Liver (tissue), 9 donors: ENCODE data around the gene CIAPIN1. TPM values are rescaled to one million over a fixed set of nuclear protein-coding genes. Genes with fewer than 3 reads are reported as not detected.

ENCODE experiments used
- DNase-seq: peaks from one replicate; pipeline ENCODE4 v3.0.0-alpha.2; 2017; ENCODE audit warnings: low spot score
- H3K27ac ChIP-seq, 2 donors: one replicate each; pipeline ENCODE4 v1.7.0; 2013; ENCODE audit warnings: inconsistent platforms in 2 of 2, low read length in 2 of 2, control low read depth in 1 of 2, low read depth in 1 of 2, mild to moderate bottlenecking in 1 of 2
- H3K27me3 ChIP-seq, 4 donors: one replicate each; pipeline versions ENCODE4 v1.6.1 to v1.7.0; 2013; ENCODE audit warnings: low read length in 3 of 4, inconsistent platforms in 1 of 4, mild to moderate bottlenecking in 1 of 4, moderate library complexity in 1 of 4; ENCODE audit not compliant: control insufficient read depth in 4 of 4, insufficient read depth in 4 of 4
- H3K36me3 ChIP-seq, 4 donors: one replicate each; pipeline versions ENCODE4 v1.6.1 to v1.7.0; 2013; ENCODE audit warnings: low read length in 3 of 4, mild to moderate bottlenecking in 3 of 4, low read depth in 1 of 4, moderate library complexity in 1 of 4; ENCODE audit not compliant: control insufficient read depth in 4 of 4, insufficient read depth in 3 of 4
- H3K4me1 ChIP-seq, 4 donors: one replicate each; pipeline versions ENCODE4 v1.6.1 to v1.7.0; 2013; ENCODE audit warnings: low read length in 3 of 4, mild to moderate bottlenecking in 3 of 4, moderate library complexity in 1 of 4; ENCODE audit not compliant: control insufficient read depth in 4 of 4, insufficient read depth in 4 of 4
- H3K4me3 ChIP-seq, 3 donors: one replicate each; pipeline versions ENCODE4 v1.6.1 to v1.7.0; 2013; ENCODE audit warnings: low read length in 3 of 3, control low read depth in 1 of 3, low read depth in 1 of 3, mild to moderate bottlenecking in 1 of 3
- H3K9ac ChIP-seq, 2 donors: one replicate each; pipeline ENCODE4 v1.7.0; 2013; ENCODE audit warnings: low read length in 2 of 2, mild to moderate bottlenecking in 2 of 2, moderate library complexity in 2 of 2, control low read depth in 1 of 2, low read depth in 1 of 2
- H3K9me3 ChIP-seq, 4 donors: one replicate each; pipeline versions ENCODE4 v1.6.1 to v1.7.0; 2013; ENCODE audit warnings: low read length in 3 of 4; ENCODE audit not compliant: control insufficient read depth in 4 of 4
- EGR1 ChIP-seq, 2 donors: IDR thresholded peaks; 2 replicates each; pipeline ENCODE4 v1.6.1; 2016 to 2018; ENCODE audit warnings: antibody characterized with exemption in 2 of 2, low read depth in 2 of 2
- FOXA1 ChIP-seq: IDR thresholded peaks from 2 replicates; pipeline ENCODE4 v1.6.1; 2016; ENCODE audit warnings: antibody characterized with exemption
- FOXA2 ChIP-seq: IDR thresholded peaks from 2 replicates; pipeline ENCODE4 v1.6.1; 2016; ENCODE audit warnings: antibody characterized with exemption
- GABPA ChIP-seq, 2 donors: IDR thresholded peaks in 1 of 2; conservative IDR thresholded peaks in 1 of 2; 2 replicates each; pipeline ENCODE4 v1.6.1; 2016; ENCODE audit warnings: antibody characterized with exemption in 2 of 2, mild to moderate bottlenecking in 1 of 2, moderate library complexity in 1 of 2
- HNF4A ChIP-seq, 2 donors: conservative IDR thresholded peaks; 2 replicates each; pipeline ENCODE4 v1.6.1; 2016; ENCODE audit warnings: antibody characterized with exemption in 2 of 2, mild to moderate bottlenecking in 2 of 2
- HNF4G ChIP-seq: IDR thresholded peaks from 2 replicates; pipeline ENCODE4 v1.6.1; 2016; ENCODE audit warnings: antibody characterized with exemption
- JUND ChIP-seq, 2 donors: IDR thresholded peaks; 2 replicates each; pipeline ENCODE4 v1.6.1; 2016; ENCODE audit warnings: antibody characterized with exemption in 2 of 2
- RAD21 ChIP-seq, 2 donors: IDR thresholded peaks; 2 replicates each; pipeline ENCODE4 v1.6.1; 2016; ENCODE audit warnings: antibody characterized with exemption in 2 of 2, mild to moderate bottlenecking in 2 of 2
- RXRA ChIP-seq, 2 donors: IDR thresholded peaks; 2 replicates each; pipeline ENCODE4 v1.6.1; 2017 to 2018; ENCODE audit warnings: antibody characterized with exemption in 2 of 2, mild to moderate bottlenecking in 1 of 2
- SP1 ChIP-seq: IDR thresholded peaks from 2 replicates; pipeline ENCODE4 v1.6.1; 2018; ENCODE audit warnings: antibody characterized with exemption, mild to moderate bottlenecking
- TAF1 ChIP-seq: conservative IDR thresholded peaks from 2 replicates; pipeline ENCODE4 v1.6.1; 2016; ENCODE audit warnings: antibody characterized with exemption, mild to moderate bottlenecking
- YY1 ChIP-seq: IDR thresholded peaks from 2 replicates; pipeline ENCODE4 v1.6.1; 2016; ENCODE audit warnings: antibody characterized with exemption, mild to moderate bottlenecking
- WGBS: extraction: QIAGEN DNeasy Blood & Tissue Kit; methylation state at CpG from one replicate; pipeline ENCODE4 v1.1.7; 2013; 5-methylcytosine and 5-hydroxymethylcytosine counted together
- polyA plus RNA-seq, 2 donors: library from polyadenylated mRNA; stranded (reverse) in 1 of 2; unstranded in 1 of 2; fragments of 200-250 nt in 1 of 2; fragments of >200 nt in 1 of 2; fragmentation: Nextera tagmentation in 1 of 2; extraction: Ambion mirVana in 1 of 2; gene quantifications; one replicate each; pipeline versions ENCODE4 v1.2.1 to v1.2.3, GENCODE V29; 2013 to 2015
- total RNA-seq, 2 donors: library from RNA; depleted of rRNA; stranded (reverse); fragments of >200 nt; gene quantifications; one replicate each; pipeline ENCODE4 v1.2.3, GENCODE V29; 2014
- TF ChIP-seq, protein P1 (sequence below): IDR thresholded peaks from 2 replicates; pipeline ENCODE4 v1.6.1; 2016; ENCODE audit warnings: antibody characterized with exemption
- TF ChIP-seq, protein P2 (sequence below): IDR thresholded peaks from 2 replicates; pipeline ENCODE4 v1.6.1; 2016; ENCODE audit warnings: antibody characterized with exemption, mild to moderate bottlenecking
- TF ChIP-seq, protein P3 (sequence below): IDR thresholded peaks from 2 replicates; pipeline ENCODE4 v1.6.1; 2016; ENCODE audit warnings: antibody characterized with exemption
- TF ChIP-seq, protein P4 (sequence below): fragments of 150-350 bp; IDR thresholded peaks from 2 replicates; pipeline ENCODE4 v1.5.1; 2017; ENCODE audit warnings: improper control_type of control experiment, low read depth, low read length; ENCODE audit not compliant: missing input control
- donor health status: healthy.
- donor health status: healthy.
- donor health status: healthy.
- donor health status: healthy.
- donor health status: healthy.

CIAPIN1 gene
- total and polyA plus RNA-seq, 4 donors, result 19.5 to 32.7 (median 23.4) TPM

DNA sequence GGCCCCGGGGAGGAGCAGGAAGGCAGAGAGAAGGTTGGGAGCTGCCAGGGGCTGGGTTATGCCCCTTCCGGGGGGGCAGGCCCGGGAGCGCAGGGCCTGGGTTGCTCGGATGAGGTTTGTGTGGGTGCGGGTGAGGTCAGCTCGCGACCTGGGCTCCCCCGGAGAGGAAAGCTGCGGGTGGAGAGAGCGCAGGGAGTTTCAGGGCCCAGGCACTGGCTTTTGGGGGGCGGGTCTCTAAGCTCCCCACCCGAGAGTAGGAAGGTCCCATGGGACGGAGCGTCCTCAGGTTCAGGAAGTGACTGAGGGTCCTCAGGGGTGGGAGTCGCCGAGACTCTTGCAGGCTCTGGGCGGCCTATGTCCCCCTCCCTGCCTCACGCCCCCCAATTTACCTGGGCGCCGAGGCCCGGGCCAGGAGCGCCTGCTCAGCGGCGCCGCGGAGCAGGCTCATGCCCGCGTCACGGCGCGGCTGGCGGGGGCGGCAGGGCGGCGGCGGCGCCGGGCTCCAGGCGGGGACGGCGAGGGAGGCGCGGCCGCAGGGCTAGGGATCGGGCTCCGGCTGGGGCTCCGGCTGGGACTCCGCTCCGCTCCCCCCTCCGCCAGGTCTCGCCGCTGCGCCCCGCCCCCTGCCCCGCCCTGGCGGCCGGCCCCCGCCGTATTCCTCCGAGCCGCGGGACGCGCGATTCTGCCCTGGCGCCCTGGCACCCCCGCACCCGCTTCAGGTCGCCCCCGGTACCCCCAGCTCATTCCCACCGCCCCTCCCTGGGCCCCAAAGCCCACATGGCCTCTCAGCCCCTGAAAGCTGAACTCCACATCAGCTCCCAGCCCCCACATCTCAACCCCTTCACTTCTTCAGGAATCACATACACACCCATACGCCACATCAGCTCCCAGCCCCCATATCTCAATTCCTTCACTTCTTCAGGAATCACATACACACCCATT is 39.0 kb upstream of the CIAPIN1 start, which contains the start of gene DOK4:
Gene DOK4 (minus strand): TSS at position 578 of the 942 bp plus-strand sequence. CDS start 6,986 bp downstream, outside the sequence.
- peak; percentile 85 for DNase-seq
- 2% methylated on average over 73 of the region's 73 CpGs for WGBS
- Histone ChIP-seq H3K9me3 (no peaks in the 10 kb centered on the region), H3K4me1 (peaks cover 3 to 19% (median 13%) of the 10 kb centered on the region in 4 donors), H3K4me3 (peak within 1 kb of the TSS; percentile 78 to 98 (median 82)), H3K27ac (peak within 1 kb of the TSS; percentile 64 to 68), H3K9ac (peak within 1 kb of the TSS; percentile 50 to 67), H3K27me3 (no peaks in the 10 kb centered on the region), H3K36me3 (no peaks in the 10 kb centered on the region)
- TF ChIP-seq HNF4G, result no peak
- TF ChIP-seq FOXA1, result no peak

DNA sequence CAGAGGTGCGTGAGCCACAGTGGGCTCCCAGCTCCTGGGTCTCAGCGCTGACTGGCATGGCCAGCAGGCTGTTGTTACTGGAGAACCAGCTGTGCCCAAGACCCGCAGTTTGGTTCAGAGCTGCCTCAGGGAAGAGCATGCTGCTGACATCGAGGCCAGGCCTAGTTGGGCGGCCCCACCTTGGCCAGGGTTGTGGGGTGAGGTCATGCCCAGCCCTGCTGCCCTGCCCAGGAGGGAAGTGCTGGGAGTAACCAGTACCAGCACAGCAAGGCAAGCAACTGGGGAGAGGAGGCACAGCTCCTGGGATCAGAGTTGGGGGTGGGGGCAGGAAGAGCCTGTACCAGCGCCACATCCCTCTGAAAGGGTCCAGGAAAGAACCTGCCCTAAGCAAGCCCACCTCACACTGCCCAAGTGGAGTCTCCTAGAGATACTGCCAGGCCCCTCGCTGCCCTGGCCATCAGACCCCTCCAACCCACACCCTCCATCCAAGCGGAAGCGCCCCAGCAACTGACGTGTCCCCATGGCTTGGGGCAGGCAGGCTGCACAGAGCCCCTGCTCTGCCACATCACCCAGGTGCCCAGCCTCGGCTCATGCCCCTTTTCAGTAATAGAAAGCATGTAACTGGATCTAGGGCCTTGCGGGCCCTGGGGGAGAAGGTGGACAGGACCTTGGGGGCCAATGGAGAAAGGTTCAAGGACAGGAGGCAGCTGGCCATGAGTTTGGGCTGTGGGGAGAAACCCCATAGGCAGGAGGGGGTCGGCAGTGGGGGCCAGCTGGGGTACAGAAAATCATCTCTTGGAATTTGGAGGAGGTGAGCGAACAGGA is 38.1 kb upstream of the CIAPIN1 start:
- 71% methylated on average over 14 of the region's 14 CpGs for WGBS
- Histone ChIP-seq H3K27ac (peak overlapping the region; percentile 64 to 68), H3K4me1 (peaks cover 9 to 27% (median 18%) of the 10 kb centered on the region in 4 donors), H3K9ac (peak overlapping the region; percentile 50 to 67), H3K9me3 (no peaks in the 10 kb centered on the region), H3K4me3 (peak overlapping the region; percentile 78 to 98 (median 82)), H3K27me3 (no peaks in the 10 kb centered on the region), H3K36me3 (no peaks in the 10 kb centered on the region)
- no peak for TF ChIP-seq GABPA (IDR thresholded peaks at IDR 0.05 in 1 of 2, conservative IDR thresholded peaks at IDR 0.05 in 1 of 2)
- TF ChIP-seq RAD21 (IDR thresholded peaks at IDR 0.05), result no peak
- no peak for TF ChIP-seq SP1
- TF ChIP-seq JUND (IDR thresholded peaks at IDR 0.05), result no peak
- no peak for TF ChIP-seq RXRA (IDR thresholded peaks at IDR 0.05)
- no peak for TF ChIP-seq TAF1
- TF ChIP-seq EGR1 (IDR thresholded peaks at IDR 0.05; ENCODE audit: low read depth in 2 of 2), result no peak
- TF ChIP-seq HNF4G, result no peak
- TF ChIP-seq, protein P1, sequence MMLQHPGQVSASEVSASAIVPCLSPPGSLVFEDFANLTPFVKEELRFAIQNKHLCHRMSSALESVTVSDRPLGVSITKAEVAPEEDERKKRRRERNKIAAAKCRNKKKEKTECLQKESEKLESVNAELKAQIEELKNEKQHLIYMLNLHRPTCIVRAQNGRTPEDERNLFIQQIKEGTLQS, result no peak
- no peak for TF ChIP-seq FOXA2
- TF ChIP-seq, protein P2, sequence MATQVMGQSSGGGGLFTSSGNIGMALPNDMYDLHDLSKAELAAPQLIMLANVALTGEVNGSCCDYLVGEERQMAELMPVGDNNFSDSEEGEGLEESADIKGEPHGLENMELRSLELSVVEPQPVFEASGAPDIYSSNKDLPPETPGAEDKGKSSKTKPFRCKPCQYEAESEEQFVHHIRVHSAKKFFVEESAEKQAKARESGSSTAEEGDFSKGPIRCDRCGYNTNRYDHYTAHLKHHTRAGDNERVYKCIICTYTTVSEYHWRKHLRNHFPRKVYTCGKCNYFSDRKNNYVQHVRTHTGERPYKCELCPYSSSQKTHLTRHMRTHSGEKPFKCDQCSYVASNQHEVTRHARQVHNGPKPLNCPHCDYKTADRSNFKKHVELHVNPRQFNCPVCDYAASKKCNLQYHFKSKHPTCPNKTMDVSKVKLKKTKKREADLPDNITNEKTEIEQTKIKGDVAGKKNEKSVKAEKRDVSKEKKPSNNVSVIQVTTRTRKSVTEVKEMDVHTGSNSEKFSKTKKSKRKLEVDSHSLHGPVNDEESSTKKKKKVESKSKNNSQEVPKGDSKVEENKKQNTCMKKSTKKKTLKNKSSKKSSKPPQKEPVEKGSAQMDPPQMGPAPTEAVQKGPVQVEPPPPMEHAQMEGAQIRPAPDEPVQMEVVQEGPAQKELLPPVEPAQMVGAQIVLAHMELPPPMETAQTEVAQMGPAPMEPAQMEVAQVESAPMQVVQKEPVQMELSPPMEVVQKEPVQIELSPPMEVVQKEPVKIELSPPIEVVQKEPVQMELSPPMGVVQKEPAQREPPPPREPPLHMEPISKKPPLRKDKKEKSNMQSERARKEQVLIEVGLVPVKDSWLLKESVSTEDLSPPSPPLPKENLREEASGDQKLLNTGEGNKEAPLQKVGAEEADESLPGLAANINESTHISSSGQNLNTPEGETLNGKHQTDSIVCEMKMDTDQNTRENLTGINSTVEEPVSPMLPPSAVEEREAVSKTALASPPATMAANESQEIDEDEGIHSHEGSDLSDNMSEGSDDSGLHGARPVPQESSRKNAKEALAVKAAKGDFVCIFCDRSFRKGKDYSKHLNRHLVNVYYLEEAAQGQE, result no peak
- no peak for TF ChIP-seq HNF4A (conservative IDR thresholded peaks at IDR 0.05)
- no peak for TF ChIP-seq FOXA1
- TF ChIP-seq, protein P3, sequence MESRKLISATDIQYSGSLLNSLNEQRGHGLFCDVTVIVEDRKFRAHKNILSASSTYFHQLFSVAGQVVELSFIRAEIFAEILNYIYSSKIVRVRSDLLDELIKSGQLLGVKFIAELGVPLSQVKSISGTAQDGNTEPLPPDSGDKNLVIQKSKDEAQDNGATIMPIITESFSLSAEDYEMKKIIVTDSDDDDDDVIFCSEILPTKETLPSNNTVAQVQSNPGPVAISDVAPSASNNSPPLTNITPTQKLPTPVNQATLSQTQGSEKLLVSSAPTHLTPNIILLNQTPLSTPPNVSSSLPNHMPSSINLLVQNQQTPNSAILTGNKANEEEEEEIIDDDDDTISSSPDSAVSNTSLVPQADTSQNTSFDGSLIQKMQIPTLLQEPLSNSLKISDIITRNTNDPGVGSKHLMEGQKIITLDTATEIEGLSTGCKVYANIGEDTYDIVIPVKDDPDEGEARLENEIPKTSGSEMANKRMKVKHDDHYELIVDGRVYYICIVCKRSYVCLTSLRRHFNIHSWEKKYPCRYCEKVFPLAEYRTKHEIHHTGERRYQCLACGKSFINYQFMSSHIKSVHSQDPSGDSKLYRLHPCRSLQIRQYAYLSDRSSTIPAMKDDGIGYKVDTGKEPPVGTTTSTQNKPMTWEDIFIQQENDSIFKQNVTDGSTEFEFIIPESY, result no peak
- no peak for TF ChIP-seq YY1
- TF ChIP-seq, protein P4, sequence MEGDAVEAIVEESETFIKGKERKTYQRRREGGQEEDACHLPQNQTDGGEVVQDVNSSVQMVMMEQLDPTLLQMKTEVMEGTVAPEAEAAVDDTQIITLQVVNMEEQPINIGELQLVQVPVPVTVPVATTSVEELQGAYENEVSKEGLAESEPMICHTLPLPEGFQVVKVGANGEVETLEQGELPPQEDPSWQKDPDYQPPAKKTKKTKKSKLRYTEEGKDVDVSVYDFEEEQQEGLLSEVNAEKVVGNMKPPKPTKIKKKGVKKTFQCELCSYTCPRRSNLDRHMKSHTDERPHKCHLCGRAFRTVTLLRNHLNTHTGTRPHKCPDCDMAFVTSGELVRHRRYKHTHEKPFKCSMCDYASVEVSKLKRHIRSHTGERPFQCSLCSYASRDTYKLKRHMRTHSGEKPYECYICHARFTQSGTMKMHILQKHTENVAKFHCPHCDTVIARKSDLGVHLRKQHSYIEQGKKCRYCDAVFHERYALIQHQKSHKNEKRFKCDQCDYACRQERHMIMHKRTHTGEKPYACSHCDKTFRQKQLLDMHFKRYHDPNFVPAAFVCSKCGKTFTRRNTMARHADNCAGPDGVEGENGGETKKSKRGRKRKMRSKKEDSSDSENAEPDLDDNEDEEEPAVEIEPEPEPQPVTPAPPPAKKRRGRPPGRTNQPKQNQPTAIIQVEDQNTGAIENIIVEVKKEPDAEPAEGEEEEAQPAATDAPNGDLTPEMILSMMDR, result no peak
- no peak for DNase-seq
